ENCODE results near the gene GALNT12.

DNA sequence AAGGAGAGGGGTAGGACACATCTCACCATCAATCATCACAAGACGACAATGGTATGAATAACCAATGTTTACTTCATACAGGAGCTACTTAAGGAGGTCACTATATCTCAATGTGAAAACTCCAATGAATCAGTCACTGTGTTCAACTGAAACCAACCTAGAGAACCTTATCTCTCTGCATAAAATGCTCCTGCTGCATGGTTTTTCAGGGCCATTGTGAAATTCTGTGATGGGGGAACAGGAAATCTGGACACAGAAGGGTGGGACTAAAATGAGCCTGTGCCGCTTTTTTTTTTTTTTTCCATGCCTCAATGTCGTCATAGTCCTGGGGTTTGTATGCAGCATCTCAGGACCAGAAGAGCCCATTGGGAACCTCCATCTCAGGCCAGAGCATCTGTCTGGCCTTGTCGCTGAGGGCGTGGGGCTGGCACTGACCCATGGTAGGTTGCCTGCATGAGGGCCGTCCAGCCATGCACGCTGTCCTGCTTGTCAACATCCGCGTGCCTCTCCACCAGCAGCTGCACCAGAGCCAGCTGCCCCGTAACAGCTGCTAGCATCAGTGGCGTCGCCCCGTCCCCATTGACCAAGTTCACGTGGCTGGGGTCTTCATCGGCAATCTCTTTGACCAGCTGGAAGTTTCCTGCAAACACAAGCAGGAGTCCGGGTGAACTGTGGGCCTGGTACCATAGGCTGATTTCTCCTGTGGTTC, 23.8 kb upstream of the GALNT12 start:
- TF ChIP-seq POLR2A (IDR thresholded peaks at IDR 0.05; ENCODE audit: low read depth, low read length) (no peak), POLR2AphosphoS5 (IDR thresholded peaks at IDR 0.05; ENCODE audit: low read depth, low read length) (no peak), TAF1 (IDR thresholded peaks at IDR 0.05; ENCODE audit: low read depth, low read length) (no peak), PAX5 (IDR thresholded peaks at IDR 0.05; ENCODE audit: insufficient read depth, low read length, severe bottlenecking) (no peak), POU2F2 (IDR thresholded peaks at IDR 0.05; ENCODE audit: low read depth, low read length) (no peak), SPI1 (IDR thresholded peaks at IDR 0.05; ENCODE audit: low read depth, low read length) (no peak)
